ENCODE data around the gene PRKACG. TPM values are rescaled to one million over a fixed set of nuclear protein-coding genes. Genes with fewer than 3 reads are reported as not detected.

Gene PRKACG
- total RNA-seq (2014; rRNA removed; shearing (Covaris generic)) (not detected in 2 replicates), polyA plus RNA-seq (2016; fragmentation: Nextera tagmentation; extraction: Ambion mirVana) (not detected in 2 replicates)

DNA sequence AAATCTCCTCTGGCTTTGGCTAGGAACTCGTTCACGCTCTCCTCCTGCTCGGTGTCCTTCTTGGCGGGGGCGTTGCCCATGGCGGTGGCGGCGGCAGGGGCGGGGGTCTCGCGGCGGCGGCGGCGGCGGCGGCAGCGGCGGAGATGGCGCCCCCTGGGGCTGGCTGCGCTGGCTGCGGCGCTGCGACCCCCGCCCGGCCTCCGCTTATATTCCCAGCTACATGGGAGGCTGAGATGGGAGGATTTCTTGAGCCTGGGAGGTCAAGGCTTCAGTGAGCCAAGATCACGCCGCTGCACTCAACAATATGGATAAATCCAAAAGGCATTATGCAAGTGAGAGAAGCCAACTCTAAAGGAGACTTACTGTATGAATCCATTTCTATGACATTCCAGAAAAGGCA lies at the start of gene PRKACG:
TSS of gene PRKACG (minus strand) at position 101 of the 400 bp plus-strand sequence. CDS start at position 80, 21 bp downstream.
- in situ Hi-C loops (cut with MboI): no loop called here
- 90 to 93% methylated on average over 9 to 29 of the region's 29 CpGs for WGBS, 2 experiments (ENCODE audit: low coverage in 1 of 2, low lambda C conversion rate in 2 of 2, missing lambda C conversion rate in 2 of 2)

DNA sequence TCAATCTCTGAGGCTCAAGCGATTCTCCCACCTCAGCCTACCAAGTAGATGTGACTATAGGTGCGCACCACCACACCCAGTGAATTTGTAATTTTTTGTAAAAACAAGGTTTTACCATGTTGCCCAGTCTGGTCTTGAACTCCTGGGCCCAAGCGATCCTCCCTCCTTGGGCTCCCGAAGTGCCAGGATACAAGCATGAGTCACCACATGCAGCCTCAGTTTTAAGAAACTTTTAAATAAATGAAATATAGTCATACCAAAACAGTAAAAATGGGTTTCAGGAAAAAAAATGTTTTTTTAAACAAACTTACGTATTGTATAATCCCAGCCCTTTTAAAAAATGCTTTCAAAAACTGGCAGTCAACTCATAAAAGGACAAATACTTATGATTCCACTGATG lies 48.3 kb upstream of the PRKACG start:
- WGBS, 2 experiments (ENCODE audit: low coverage in 1 of 2, low lambda C conversion rate in 2 of 2, missing lambda C conversion rate in 2 of 2): 97% methylated on average over 5 of the region's 5 CpGs

More for the DNA sequence above, at the start of gene PRKACG:
- Histone ChIP-seq H3K4me3 (no peak within 1 kb of the TSS), H3K27me3 (replicated peaks; ENCODE audit: insufficient read depth) (no peaks in the 10 kb centered on the region; the same call in none of the 2 replicates), H3K4me2 (ENCODE audit: unreplicated experiment) (no peak within 1 kb of the TSS), H3K36me3 (ENCODE audit: low read depth) (no peaks in the 10 kb centered on the region), H3K4me1 (ENCODE audit: insufficient read depth) (no peaks in the 10 kb centered on the region), H3K27ac (no peak within 1 kb of the TSS), H3F3A (ENCODE audit: insufficient read depth) (no peaks in the 10 kb centered on the region), H3K9ac (no peak within 1 kb of the TSS), H3K9me2 (ENCODE audit: insufficient read depth) (no peaks in the 10 kb centered on the region), H3K9me3 (ENCODE audit: low read depth) (no peaks in the 10 kb centered on the region), H3K79me2 (ENCODE audit: insufficient read depth) (no peaks in the 10 kb centered on the region), H4K20me1 (ENCODE audit: insufficient read depth) (no peaks in the 10 kb centered on the region), H2AFZ (no peak within 1 kb of the TSS)
- TF ChIP-seq EZH2 (IDR thresholded peaks at IDR 0.05; ENCODE audit: insufficient read depth, poor library complexity, severe bottlenecking) (no peak), EZH2phosphoT487 (IDR thresholded peaks at IDR 0.05; ENCODE audit: insufficient read depth, low read depth) (no peak)
- DNase-seq: no peak

DNA sequence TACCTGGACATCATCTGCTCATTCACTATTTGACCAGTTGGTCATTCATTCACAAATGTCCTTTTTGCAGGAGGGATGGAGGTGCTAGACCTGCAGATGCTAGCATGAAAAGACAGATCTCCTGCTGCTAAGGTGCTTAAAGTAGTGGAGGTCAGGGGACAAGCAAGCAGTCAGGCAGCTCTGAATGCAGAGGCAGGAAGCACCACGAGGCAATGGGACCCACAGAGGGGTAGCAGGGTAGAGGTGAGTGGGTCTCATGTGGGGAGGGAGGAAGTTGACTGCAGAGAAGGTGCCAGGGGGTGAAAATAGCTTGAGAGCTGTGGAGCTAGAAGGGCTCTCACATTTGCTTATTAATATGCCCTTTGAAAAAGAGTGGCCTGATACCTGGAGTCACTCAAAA lies 46.9 kb upstream of the PRKACG start:
- Histone ChIP-seq H2AFZ (no peak overlapping the region), H3K9me3 (ENCODE audit: low read depth) (no peaks in the 10 kb centered on the region), H4K20me1 (ENCODE audit: insufficient read depth) (no peaks in the 10 kb centered on the region), H3K4me2 (ENCODE audit: unreplicated experiment) (no peak overlapping the region), H3K4me3 (no peak overlapping the region), H3K36me3 (ENCODE audit: low read depth) (no peaks in the 10 kb centered on the region; the same call in 1 of the 2 replicates), H3F3A (ENCODE audit: insufficient read depth) (no peaks in the 10 kb centered on the region), H3K79me2 (ENCODE audit: insufficient read depth) (no peaks in the 10 kb centered on the region), H3K27ac (no peak overlapping the region), H3K4me1 (ENCODE audit: insufficient read depth) (no peaks in the 10 kb centered on the region), H3K9me2 (ENCODE audit: insufficient read depth) (no peaks in the 10 kb centered on the region), H3K9ac (no peak overlapping the region), H3K27me3 (replicated peaks; ENCODE audit: insufficient read depth) (no peaks in the 10 kb centered on the region)
- in situ Hi-C loops (cut with MboI): no loop called here
- 38 to 42% methylated on average over 1 of the region's 1 CpG for WGBS, 2 experiments (ENCODE audit: low coverage in 1 of 2, low lambda C conversion rate in 2 of 2, missing lambda C conversion rate in 2 of 2)
- no peak for DNase-seq
- no peak for TF ChIP-seq EZH2phosphoT487 (IDR thresholded peaks at IDR 0.05; ENCODE audit: insufficient read depth, low read depth)

More for the DNA sequence above, 48.3 kb upstream of the PRKACG start:
- Histone ChIP-seq H3K9me3 (ENCODE audit: low read depth) (no peaks in the 10 kb centered on the region), H3K4me2 (ENCODE audit: unreplicated experiment) (no peak overlapping the region), H3F3A (ENCODE audit: insufficient read depth) (no peaks in the 10 kb centered on the region), H3K27ac (no peak overlapping the region), H3K79me2 (ENCODE audit: insufficient read depth) (no peaks in the 10 kb centered on the region), H4K20me1 (ENCODE audit: insufficient read depth) (no peaks in the 10 kb centered on the region), H3K36me3 (ENCODE audit: low read depth) (no peaks in the 10 kb centered on the region; the same call in 1 of the 2 replicates), H3K27me3 (replicated peaks; ENCODE audit: insufficient read depth) (no peaks in the 10 kb centered on the region), H3K9ac (no peak overlapping the region), H2AFZ (no peak overlapping the region), H3K4me1 (ENCODE audit: insufficient read depth) (no peaks in the 10 kb centered on the region), H3K9me2 (ENCODE audit: insufficient read depth) (no peaks in the 10 kb centered on the region), H3K4me3 (no peak overlapping the region)
- TF ChIP-seq EZH2phosphoT487 (IDR thresholded peaks at IDR 0.05; ENCODE audit: insufficient read depth, low read depth) (no peak), EZH2 (IDR thresholded peaks at IDR 0.05; ENCODE audit: insufficient read depth, poor library complexity, severe bottlenecking) (no peak)
- DNase-seq: no peak
- in situ Hi-C loops (cut with MboI): no loop called here

- Histone ChIP-seq H2AFZ (no peak overlapping the region), H3F3A (ENCODE audit: insufficient read depth) (no peaks in the 10 kb centered on the region), H3K4me1 (ENCODE audit: insufficient read depth) (no peaks in the 10 kb centered on the region), H3K36me3 (ENCODE audit: low read depth) (no peaks in the 10 kb centered on the region), H3K27ac (no peak overlapping the region), H3K79me2 (ENCODE audit: insufficient read depth) (no peaks in the 10 kb centered on the region), H4K20me1 (ENCODE audit: insufficient read depth) (no peaks in the 10 kb centered on the region), H3K9me2 (ENCODE audit: insufficient read depth) (no peaks in the 10 kb centered on the region), H3K27me3 (replicated peaks; ENCODE audit: insufficient read depth) (no peaks in the 10 kb centered on the region), H3K9me3 (ENCODE audit: low read depth) (no peaks in the 10 kb centered on the region), H3K9ac (no peak overlapping the region), H3K4me2 (ENCODE audit: unreplicated experiment) (no peak overlapping the region), H3K4me3 (no peak overlapping the region)
- WGBS, 2 experiments (ENCODE audit: low coverage in 1 of 2, low lambda C conversion rate in 2 of 2, missing lambda C conversion rate in 2 of 2): 84 to 89% methylated on average over 2 of the region's 2 CpGs
- DNase-seq: no peak
- in situ Hi-C loops (cut with MboI): loop anchor here (5.0 kb wide), 1 partner anchor 134 kb away; no protein-coding TSS in a partner anchor
- TF ChIP-seq EZH2phosphoT487 (IDR thresholded peaks at IDR 0.05; ENCODE audit: insufficient read depth, low read depth) (no peak), EZH2 (IDR thresholded peaks at IDR 0.05; ENCODE audit: insufficient read depth, poor library complexity, severe bottlenecking) (no peak)
Observed at GRCh38 chr9:69058101-69058500, 44.2 kb upstream of the PRKACG start.
